ENCODE data around the gene C1QTNF5.

GRCh38 chr11:119314726-119315125 lies 26.0 kb downstream of the C1QTNF5 start:
- TF ChIP-seq REST (IDR thresholded peaks at IDR 0.05; ENCODE audit: low read depth) (no peak), YY1 (IDR thresholded peaks at IDR 0.05; ENCODE audit: low read depth) (no peak), MAX (IDR thresholded peaks at IDR 0.05) (no peak), TEAD4 (IDR thresholded peaks at IDR 0.05) (no peak), CEBPB (IDR thresholded peaks at IDR 0.05) (no peak), EP300 (IDR thresholded peaks at IDR 0.05; ENCODE audit: borderline replicate concordance) (no peak), RAD21 (IDR thresholded peaks at IDR 0.05; ENCODE audit: low read depth) (no peak)

Measured in Ishikawa (cell line).